PC-3 (cell line): ENCODE results near the gene MMS19. TPM values are rescaled to one million over a fixed set of nuclear protein-coding genes. Genes with fewer than 3 reads are reported as not detected.

ENCODE experiments used
- ATAC-seq: fragments of 200-7000 bp; cut with Tn5 transposase; 2 replicates; pipeline ENCODE4 v1.9.1; 2020; ENCODE audit warnings: mild to moderate bottlenecking, moderate library complexity
- BruUV-seq: library from RNA; stranded (reverse); fragments of 400-500 nt; replicated peaks from 2 replicates; lab custom pipeline; 2021; lab: Mats Ljungman, UMichigan
- CTCF ChIA-PET: fragments of 300-600 bp; sonication (Branson Sonifier 250); formaldehyde crosslinking; loops from one replicate; lab custom pipeline; 2022; ENCODE audit warnings: antibody characterized with exemption; lab: Charles Lee
- POLR2A ChIA-PET: fragments of 300-600 bp; sonication (Branson Sonifier 250); formaldehyde crosslinking; loops from one replicate; lab custom pipeline; 2022; ENCODE audit warnings: antibody characterized with exemption; ENCODE audit not compliant: unreplicated experiment; lab: Charles Lee
- DNase-seq: peaks from one replicate; pipeline ENCODE4 v3.0.0-alpha.2; 2015
- H2AFZ ChIP-seq: fragments of 300-600 bp; sonication (generic); 2 replicates; pipeline ENCODE4 v1.6.0; 2016; ENCODE audit warnings: antibody characterized with exemption, low read length
- H3F3A ChIP-seq: fragments of 300-600 bp; sonication (generic); one replicate; pipeline ENCODE4 v1.6.0; 2017; ENCODE audit warnings: antibody characterized with exemption, low read length, control low read depth, mild to moderate bottlenecking; ENCODE audit not compliant: unreplicated experiment
- H3K27ac ChIP-seq: fragments of 300-600 bp; sonication (generic); 2 replicates; pipeline ENCODE4 v1.5.1; 2016; ENCODE audit warnings: mild to moderate bottlenecking, low read length
- H3K27me3 ChIP-seq: fragments of 300-600 bp; sonication (generic); 2 replicates; pipeline ENCODE4 v1.6.1; 2016; ENCODE audit warnings: low read length, mixed read lengths
- H3K36me3 ChIP-seq: fragments of 300-600 bp; sonication (generic); 2 replicates; pipeline ENCODE4 v1.6.1; 2016; ENCODE audit warnings: low read depth, mixed run types, low read length, mixed read lengths
- H3K4me1 ChIP-seq: fragments of 300-600 bp; sonication (generic); 2 replicates; pipeline ENCODE4 v1.5.1; 2016; ENCODE audit warnings: low read length; ENCODE audit not compliant: insufficient read depth
- H3K4me2 ChIP-seq: fragments of 300-600 bp; sonication (generic); 2 replicates; pipeline ENCODE4 v1.6.0; 2016; ENCODE audit warnings: low read length
- H3K4me3 ChIP-seq: fragments of 300-600 bp; sonication (generic); 2 replicates; pipeline ENCODE4 v1.5.1; 2016; ENCODE audit warnings: mild to moderate bottlenecking, low read length, mixed read lengths
- H3K79me2 ChIP-seq: fragments of 300-600 bp; sonication (generic); 2 replicates; pipeline ENCODE4 v1.6.1; 2017; ENCODE audit warnings: low read length, mixed read lengths
- H3K9ac ChIP-seq: fragments of 300-600 bp; sonication (generic); 2 replicates; pipeline ENCODE4 v1.6.0; 2016; ENCODE audit warnings: mild to moderate bottlenecking, low read length
- H3K9me2 ChIP-seq: fragments of 300-600 bp; sonication (generic); replicated peaks from 2 replicates; pipeline ENCODE4 v1.6.1; 2016; ENCODE audit warnings: mixed run types, low read length, mixed read lengths
- H3K9me3 ChIP-seq: fragments of 300-600 bp; sonication (generic); 2 replicates; pipeline ENCODE4 v1.6.1; 2016; ENCODE audit warnings: low read length, mixed read lengths
- H4K20me1 ChIP-seq: fragments of 300-600 bp; sonication (generic); 2 replicates; pipeline ENCODE4 v1.6.1; 2016; ENCODE audit warnings: low read length, mixed read lengths
- CTCF ChIP-seq: fragments of 300-600 bp; sonication (generic); conservative IDR thresholded peaks from 2 replicates; pipeline ENCODE4 v1.5.1; 2017; ENCODE audit warnings: antibody characterized with exemption, low read depth, mild to moderate bottlenecking, low read length
- EZH2 ChIP-seq: fragments of 300-600 bp; sonication (generic); IDR thresholded peaks from one replicate; pipeline ENCODE4 v1.6.1; 2017; ENCODE audit warnings: antibody characterized with exemption, mild to moderate bottlenecking, low read length; ENCODE audit not compliant: unreplicated experiment
- EZH2phosphoT487 ChIP-seq: fragments of 300-600 bp; sonication (generic); IDR thresholded peaks from 2 replicates; pipeline ENCODE4 v1.6.1; 2018; ENCODE audit warnings: mild to moderate bottlenecking, antibody characterized with exemption, low read length, borderline replicate concordance
- intact Hi-C: fragments of 100-400 bp; cut with micrococcal nuclease; formaldehyde crosslinking; loops from 2 replicates; pipeline ENCODE4 v1.9.0; 2023
- total RNA-seq: library from RNA; depleted of rRNA; stranded (reverse); fragments of >200 nt; gene quantifications from 2 replicates; pipeline ENCODE4 v1.2.3, GENCODE V29; 2014

Gene MMS19
- total RNA-seq, 1 experiment from 2014 or later = 78.2 TPM

- Histone ChIP-seq H3K36me3 (no peaks in the 10 kb centered on the region), H3K4me1 (peaks cover 7% of the 10 kb centered on the region; the same call in 1 of the 2 replicates), H3F3A (no peaks in the 10 kb centered on the region), H3K4me3 (no peak overlapping the region), H3K4me2 (no peak overlapping the region), H3K79me2 (peaks cover 28% of the 10 kb centered on the region), H3K9ac (no peak overlapping the region), H3K9me2 (no peaks in the 10 kb centered on the region), H3K27ac (no peak overlapping the region), H3K9me3 (no peaks in the 10 kb centered on the region), H4K20me1 (no peaks in the 10 kb centered on the region), H2AFZ (no peak overlapping the region), H3K27me3 (no peaks in the 10 kb centered on the region)
- intact Hi-C loops = no loop called here
- no TSS peak for BruUV-seq
- no peak for TF ChIP-seq EZH2phosphoT487
- no peak for TF ChIP-seq CTCF
- TF ChIP-seq EZH2 = no peak
- CTCF ChIA-PET = no interaction called here
- POLR2A ChIA-PET = interaction anchor here (0.5 kb wide), 1 partner anchor 1156 kb away, joined by 6 read pairs; no protein-coding TSS in a partner anchor
- DNase-seq (no peak), ATAC-seq (no peak)
Observed at GRCh38 chr10:97505152-97505551, 6.9 kb upstream of the MMS19 start.

- no peak for ATAC-seq
- no TSS peak for BruUV-seq
- H3K9me2 ChIP-seq = no peaks in the 10 kb centered on the region
- H3K9ac ChIP-seq = no peak overlapping the region
- H3F3A ChIP-seq = no peaks in the 10 kb centered on the region
- ChIA-PET CTCF (no interaction called here), POLR2A (no interaction called here)
- no peaks in the 10 kb centered on the region for H3K9me3 ChIP-seq
- peaks cover 34% of the 10 kb centered on the region for H3K79me2 ChIP-seq
- intact Hi-C loops = no loop called here
- DNase-seq = no peak
- no peaks in the 10 kb centered on the region for H4K20me1 ChIP-seq
- no peak overlapping the region for H3K4me3 ChIP-seq
- H2AFZ ChIP-seq = no peak overlapping the region
- H3K27ac ChIP-seq = no peak overlapping the region
- H3K36me3 ChIP-seq = no peaks in the 10 kb centered on the region
- no peak overlapping the region for H3K4me2 ChIP-seq
- no peak for TF ChIP-seq EZH2
- no peak for TF ChIP-seq EZH2phosphoT487
- no peak for TF ChIP-seq CTCF
- no peaks in the 10 kb centered on the region for H3K27me3 ChIP-seq
- H3K4me1 ChIP-seq = peaks cover 8% of the 10 kb centered on the region; the same call in 1 of the 2 replicates
Observed at GRCh38 chr10:97503406-97503805, 5.2 kb upstream of the MMS19 start.

DNA sequence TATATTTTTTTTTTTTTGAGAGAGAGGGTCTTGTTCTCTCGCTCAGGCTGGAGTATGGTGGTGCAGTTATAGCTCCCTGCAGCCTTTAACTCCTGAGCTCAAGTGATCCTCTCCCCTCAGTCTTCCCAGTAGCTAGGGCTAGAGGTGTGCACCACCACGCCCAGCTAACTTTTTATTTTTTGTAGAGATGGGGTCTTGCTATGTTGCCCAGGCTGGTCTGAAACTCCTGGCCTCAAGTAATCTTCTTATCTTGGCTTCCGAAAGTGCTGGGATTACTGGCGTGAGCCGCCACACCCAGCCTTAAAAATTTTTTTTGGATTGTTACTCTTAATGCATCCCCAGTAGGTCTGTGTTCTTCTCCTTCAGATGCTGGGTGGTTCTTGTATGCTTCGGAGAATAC lies 4.7 kb upstream of the MMS19 start:
- no peaks in the 10 kb centered on the region for H3F3A ChIP-seq
- intact Hi-C loops = no loop called here
- no peaks in the 10 kb centered on the region for H4K20me1 ChIP-seq
- H3K4me1 ChIP-seq = peaks cover 8% of the 10 kb centered on the region; the same call in 1 of the 2 replicates
- ATAC-seq (no peak), DNase-seq (no peak)
- no peak overlapping the region for H3K9ac ChIP-seq
- no peaks in the 10 kb centered on the region for H3K36me3 ChIP-seq
- CTCF ChIA-PET = no interaction called here
- no peaks in the 10 kb centered on the region for H3K9me3 ChIP-seq
- no peak overlapping the region for H3K4me3 ChIP-seq
- no peak overlapping the region for H3K4me2 ChIP-seq
- no peak overlapping the region for H3K27ac ChIP-seq
- H3K9me2 ChIP-seq = no peaks in the 10 kb centered on the region
- no TSS peak for BruUV-seq
- peaks cover 36% of the 10 kb centered on the region for H3K79me2 ChIP-seq
- H3K27me3 ChIP-seq = no peaks in the 10 kb centered on the region
- TF ChIP-seq CTCF (no peak), EZH2phosphoT487 (no peak), EZH2 (no peak)
- H2AFZ ChIP-seq = no peak overlapping the region
- POLR2A ChIA-PET = no interaction called here
